HG03097 (cell line): ENCODE data around the gene GRIK5.
"Not testable (repeated sequence)": the region's sequence is repeated elsewhere in the genome, so short reads cannot be mapped to it uniquely, and the experiment has no call there.

Experiments
- ATAC-seq: cut with Tn5 transposase; IDR thresholded peaks from one replicate; pipeline ENCODE4 v1.9.1; 2021; ENCODE audit not compliant: unreplicated experiment, low FRiP score

The GRIK5 gene, protein sequence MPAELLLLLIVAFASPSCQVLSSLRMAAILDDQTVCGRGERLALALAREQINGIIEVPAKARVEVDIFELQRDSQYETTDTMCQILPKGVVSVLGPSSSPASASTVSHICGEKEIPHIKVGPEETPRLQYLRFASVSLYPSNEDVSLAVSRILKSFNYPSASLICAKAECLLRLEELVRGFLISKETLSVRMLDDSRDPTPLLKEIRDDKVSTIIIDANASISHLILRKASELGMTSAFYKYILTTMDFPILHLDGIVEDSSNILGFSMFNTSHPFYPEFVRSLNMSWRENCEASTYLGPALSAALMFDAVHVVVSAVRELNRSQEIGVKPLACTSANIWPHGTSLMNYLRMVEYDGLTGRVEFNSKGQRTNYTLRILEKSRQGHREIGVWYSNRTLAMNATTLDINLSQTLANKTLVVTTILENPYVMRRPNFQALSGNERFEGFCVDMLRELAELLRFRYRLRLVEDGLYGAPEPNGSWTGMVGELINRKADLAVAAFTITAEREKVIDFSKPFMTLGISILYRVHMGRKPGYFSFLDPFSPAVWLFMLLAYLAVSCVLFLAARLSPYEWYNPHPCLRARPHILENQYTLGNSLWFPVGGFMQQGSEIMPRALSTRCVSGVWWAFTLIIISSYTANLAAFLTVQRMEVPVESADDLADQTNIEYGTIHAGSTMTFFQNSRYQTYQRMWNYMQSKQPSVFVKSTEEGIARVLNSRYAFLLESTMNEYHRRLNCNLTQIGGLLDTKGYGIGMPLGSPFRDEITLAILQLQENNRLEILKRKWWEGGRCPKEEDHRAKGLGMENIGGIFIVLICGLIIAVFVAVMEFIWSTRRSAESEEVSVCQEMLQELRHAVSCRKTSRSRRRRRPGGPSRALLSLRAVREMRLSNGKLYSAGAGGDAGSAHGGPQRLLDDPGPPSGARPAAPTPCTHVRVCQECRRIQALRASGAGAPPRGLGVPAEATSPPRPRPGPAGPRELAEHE

DNA sequence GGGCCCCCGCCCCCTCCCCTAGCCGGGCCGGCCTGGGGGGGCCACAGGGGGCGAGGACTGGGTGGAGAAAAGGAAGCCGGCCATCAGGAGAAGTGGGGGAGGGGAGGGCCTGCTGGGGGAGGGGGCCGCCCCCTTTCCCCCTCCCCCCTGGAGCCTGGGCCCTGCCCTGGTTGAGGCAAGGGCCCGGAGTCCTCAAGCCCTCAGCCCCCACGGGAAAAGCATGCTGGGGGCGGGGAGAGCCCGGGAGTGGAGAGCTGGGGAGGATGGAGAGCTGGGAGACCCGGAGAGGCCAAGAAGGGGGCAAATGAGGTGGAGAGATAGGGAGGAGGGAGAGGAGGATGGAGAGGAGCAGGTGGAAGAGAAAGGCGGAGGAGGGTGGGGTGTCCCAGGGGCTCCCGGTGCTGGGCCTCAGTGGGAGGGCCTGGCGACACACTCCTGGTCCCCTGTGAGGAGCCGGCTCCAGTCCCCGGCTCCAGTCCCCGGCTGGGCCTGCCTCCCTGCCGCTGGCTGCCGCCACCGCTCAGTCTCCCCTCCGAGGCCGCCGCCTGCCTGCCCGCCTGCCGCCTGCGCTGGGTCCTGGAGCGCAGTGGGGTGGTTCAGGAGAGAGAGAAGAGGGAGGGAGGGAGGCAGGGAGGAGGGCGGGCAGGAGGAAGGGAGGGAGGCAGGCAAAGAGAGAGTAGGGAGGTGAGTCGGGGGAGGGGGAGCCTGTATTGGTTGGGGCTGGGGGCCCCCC lies at the start of gene GRIK5:
TSS of gene GRIK5 (minus strand) at position 588 of the 733 bp plus-strand sequence. CDS start 4,436 bp downstream, outside the sequence.
- no peak for ATAC-seq

DNA sequence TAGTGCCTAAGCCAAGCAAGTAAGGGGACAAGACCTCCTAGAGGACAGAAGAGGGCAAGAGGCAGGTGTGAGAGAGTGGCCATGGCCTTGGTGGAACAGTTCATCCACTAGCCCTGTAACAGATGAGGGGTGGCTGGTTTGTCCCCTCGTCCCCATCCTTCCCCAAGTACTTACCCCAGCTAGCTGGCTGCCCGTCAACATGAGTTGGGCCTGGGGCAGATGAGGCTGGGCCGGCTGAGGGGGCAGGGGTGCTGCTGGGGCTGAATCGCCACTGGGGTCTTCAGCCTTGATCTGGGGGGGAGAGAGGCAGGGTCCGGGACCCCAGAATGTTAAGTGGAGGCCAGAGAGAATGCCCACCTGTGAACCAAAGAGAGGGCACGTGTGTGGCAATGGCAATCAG lies 47.1 kb upstream of the GRIK5 start:
- ATAC-seq = no peak

DNA sequence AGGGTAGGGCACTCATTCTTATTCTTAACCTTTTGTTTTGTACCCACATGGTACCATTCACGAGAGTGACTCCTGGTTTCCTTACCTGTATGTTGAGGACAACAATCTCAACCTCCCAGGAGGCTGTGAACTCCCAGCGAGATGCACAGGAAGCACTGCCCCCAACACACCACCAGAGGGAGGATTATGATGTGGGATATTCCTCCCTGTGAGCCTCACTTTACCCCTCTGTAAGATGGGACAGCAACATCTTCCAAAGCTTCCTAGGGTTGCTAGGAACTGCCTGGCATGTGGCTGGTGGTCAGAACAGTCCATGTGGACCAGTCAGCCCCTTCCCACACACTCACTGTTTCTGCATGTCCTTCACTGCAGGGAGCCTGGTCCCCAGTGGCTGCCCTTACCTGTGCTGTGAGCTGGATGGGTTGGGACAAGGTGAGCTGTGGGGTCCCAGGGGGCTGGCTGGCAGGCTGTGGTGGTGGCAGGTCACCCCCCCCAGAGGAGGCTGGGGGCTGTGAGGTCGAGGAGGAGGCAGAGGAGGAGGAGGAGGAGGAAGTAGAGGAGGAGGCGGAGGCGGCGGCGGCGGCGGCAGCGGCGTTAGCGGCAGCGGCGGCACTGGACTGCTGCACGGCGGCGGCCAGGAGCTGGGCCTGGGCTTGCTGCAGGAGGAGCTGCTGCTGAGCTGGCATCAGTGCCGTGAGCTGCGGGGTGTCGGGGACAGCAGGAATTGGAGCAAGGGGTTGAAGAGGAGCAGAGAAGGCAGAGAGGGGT lies 46.5 kb upstream of the GRIK5 start:
- ATAC-seq = no peak

DNA sequence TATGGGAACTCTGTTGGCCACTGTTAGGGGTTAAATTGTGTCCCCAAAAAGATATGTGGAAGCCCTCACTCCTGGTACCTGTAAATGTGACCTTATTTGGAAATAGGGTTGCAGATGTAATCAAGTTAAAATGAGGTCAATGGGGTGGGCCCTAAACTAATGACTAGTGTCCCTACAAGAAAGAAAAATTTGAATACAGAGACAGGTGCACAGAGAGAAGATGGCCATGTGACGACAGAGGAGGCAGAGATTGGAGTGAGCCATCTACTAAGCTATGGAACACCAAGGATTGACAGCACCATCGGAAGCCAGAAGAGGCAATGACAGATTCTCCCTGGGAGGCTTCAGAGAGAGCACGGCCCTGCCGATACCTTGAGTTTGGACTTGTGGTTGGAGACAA lies 45.7 kb upstream of the GRIK5 start:
- ATAC-seq = no peak

DNA sequence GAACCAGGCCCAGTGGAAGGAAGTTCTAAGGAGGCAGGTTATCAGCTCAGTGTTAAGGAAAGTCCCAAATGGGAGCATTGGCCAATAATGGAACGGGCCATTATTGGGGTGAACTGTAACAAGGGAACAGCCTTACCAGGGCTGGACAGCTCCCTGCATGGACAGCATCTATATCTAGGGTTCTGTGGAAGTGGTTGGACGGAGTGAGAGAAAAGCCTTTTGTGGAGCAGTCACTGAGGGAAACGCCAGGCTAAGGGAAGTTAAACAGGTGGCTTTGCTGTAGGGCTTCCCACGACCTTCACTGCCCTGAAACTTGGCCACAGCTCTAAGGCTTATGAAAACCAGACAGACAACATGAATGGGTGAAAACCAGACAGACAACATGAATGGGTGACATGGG lies 45.2 kb upstream of the GRIK5 start:
- no peak for ATAC-seq

DNA sequence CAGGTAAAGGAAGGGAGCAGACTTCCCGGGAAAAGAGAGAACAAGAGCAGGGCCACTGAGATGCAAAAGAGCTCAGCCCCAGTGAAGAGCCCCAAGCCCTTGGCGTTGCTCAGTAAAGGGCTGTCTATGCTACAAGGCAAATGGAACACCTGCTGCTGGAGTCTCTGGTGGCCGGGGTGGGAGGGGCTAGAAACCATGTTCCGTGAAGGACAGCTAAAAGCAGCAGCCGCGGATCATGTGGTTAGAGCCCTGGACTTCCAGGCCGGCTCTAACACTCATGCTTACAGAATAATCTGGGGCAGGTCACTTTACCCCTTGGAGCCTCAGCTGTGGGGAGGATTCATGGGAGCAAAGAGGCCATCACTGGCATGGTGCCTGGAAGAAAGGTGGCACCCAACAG lies 44.4 kb upstream of the GRIK5 start:
- no peak for ATAC-seq

DNA sequence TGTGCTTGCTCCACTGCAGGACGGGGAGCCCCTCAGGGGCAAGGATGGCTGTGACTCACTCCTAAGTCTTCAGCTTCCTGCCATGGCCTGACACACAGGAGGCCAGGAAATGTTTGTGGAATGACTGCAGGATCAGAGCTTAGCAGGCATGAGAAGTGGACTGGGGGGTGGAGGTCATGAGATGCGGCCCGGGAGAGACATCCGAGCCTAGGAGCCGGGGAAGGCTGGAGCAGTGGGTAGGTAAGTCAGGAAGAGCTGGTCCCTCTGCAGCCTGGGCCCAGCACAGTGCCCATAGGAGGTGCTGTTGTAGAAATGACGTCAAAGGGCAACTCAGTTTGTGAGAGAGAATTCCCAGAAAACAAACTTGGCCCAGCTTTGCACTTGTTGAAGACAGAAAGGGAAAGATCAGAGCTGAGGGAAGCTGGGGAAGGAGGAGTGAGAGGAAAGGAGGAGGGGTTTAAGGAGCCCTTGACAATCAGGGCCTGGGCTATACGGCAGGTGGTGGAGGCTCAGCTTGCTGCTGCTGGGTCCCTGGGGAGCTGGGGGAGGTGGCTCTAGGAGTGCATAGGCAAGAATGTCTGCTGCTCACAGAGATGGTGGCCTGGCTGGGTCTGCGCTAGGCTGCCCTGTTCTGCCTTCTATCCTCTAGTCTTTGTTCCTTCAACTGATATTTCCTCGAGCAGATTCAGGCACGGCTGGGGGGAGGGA lies 43.8 kb upstream of the GRIK5 start:
- ATAC-seq = no peak

DNA sequence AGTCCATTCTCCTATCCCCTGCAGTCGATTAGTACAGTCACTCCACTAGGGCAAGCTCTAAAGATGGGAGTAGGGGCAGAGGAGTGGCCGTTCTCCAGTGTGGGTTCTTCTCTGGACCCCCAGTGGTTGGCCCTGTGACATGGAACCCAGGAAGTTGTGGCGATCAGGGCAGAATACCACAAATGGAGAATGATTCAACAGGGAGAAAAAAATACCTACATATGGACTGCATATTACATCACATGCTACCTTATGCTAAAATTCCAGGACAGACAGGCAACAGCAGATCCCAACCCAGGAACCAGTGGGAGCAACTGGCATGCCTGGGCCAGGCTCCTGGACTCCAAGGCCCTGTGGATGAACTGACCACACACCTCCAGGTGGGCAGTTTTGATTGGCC lies 41.8 kb upstream of the GRIK5 start:
- no peak for ATAC-seq

DNA sequence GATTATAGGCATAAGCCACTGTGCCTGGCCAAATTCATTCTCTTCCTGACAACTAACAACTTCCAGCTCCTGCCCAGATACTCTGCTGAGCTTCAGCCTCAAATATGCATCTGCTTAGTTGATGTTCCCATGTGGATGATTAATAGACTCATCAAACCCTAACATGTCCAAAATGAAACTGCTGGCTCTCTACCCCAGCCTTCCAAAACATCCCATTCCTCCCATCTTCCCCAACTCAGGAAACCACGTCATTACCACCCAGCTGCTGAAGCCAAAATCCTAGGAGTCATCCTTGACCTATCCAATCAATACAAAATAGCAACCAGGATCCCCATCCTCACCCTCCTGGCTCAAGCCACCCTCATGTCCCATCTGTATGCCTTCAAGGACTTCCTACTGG lies 41.4 kb upstream of the GRIK5 start:
- no peak for ATAC-seq

DNA sequence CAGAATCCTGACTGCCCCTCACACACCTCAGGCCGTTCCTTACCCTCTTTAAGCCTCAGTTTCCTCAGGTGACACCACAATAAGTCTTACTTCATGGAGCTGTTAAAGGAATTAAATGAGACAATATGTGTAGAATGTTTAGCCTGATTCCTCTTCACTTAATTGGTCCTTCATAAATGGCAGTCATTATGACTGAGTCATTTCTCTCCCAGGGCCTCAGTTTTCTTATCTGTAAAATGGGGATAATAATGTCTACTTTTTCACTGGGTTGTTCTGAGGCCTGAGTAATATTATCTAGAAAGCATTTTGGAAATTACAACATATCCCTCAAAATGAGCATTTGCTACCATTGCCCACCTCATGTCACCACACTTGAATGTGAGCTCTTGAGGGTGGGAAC lies 40.7 kb upstream of the GRIK5 start:
- ATAC-seq = no peak

DNA sequence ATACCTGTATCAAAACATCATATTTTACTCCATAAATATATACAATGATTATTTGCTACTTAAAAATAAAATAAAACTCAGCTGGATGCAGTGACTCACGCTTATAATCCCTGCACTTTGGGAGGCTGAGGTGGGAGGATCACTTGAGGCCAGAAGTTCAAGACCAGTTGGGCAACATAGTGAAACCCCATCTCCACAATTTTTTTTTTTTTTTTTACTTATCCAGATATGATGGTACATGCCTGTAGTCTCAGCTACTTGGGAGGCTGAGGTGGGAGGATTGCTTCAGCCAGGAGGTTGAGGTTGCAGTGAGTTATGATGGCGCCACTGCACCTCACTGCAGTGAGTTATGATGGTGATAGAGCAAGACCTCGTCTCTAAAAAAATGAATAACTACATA lies 39.9 kb upstream of the GRIK5 start:
- no peak for ATAC-seq

DNA sequence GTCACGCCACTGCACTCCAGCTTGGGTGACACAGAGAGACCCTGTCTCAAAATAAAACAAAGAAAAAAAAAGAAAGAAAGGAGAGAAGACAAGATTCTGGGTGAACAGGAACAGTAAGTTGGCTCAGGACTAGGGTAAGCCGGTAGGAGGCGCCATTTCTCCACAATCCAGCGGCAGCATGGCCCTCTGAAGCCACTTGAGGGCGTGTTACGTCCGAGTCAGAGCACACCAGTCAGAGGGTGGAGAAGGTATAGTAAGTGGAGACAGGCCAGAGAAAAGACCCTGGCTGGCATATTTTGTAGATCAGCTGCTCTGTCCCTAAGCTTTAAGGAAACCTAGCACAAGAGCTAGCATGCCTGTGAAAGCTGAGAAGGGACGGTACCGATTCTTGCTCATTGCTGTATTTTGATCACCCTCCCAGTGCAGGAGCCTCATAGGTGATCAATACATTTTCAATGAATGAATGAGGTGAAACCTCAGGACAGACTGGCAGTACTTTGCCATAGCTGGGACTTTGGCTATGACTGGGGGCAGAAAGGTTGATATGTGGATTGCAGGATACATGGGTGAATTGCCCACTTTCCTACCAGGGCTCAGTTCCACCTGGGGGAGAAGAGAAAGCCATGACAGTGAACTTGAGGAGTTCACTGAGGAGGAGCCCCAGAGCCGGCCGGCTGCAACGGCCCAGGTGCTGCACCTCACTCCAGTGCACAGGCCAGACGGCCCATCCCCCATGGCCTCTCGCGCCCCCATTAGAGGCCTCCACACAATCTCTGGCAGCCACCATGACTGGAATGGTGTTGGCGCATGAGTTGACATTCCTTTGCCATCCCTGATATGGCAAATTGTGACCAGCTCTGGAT lies 38.8 kb upstream of the GRIK5 start:
- ATAC-seq = no peak

DNA sequence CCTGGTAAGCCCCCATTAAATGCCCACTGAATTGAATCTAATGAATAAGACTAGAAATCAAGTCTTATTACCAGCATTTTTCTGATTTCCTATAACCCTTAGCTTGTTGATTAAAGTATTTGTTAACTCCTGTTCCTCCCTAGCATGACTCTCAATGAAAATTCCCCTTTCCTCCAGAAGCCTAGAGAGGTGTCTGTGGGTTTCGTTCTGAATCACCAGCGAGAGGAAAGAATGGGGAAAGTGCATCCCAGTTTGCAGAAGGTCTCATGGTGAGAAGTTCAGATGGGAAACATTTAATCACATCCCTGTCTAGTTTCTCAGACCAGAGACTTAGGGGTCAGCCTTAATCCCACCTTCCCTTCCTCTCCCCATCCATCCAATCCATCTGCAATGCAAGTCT lies 35.4 kb upstream of the GRIK5 start:
- ATAC-seq = no peak

DNA sequence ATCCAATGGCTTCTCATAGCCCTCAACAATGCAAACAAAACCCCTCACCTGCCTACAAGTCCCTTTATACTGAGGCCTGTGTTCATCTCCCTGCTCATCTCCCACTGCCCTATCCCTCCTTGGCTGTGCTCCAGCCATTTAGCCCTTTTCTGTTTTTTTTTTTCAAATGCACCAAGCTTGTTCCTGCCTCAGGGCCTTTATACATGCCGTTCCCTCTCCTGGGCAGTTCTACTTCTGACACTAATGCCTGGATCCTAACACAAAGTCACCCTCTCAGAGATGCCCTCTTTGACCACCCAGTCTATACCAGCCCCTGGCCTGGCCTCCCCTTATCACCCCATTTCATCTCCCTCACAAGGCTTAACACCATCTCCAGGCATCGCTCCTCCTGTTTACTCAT lies 32.9 kb upstream of the GRIK5 start:
- no peak for ATAC-seq

DNA sequence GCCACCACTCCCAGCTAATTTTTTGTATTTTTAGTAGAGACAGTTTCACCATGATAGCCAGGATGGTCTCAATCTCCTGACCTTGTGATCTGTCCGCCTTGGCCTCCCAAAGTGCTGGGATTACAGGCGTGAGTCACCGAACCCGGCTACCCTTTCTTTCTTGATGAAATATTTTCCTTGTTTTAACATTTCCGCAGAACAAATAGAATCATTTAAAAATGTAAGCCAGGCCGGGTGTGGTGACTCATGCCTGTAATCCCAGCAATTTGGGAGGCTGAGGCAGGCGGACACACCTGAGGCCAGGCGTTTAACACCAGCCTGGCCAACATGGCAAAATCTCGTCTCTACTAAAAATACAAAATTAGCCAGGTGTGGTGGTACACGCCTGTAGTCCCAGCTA lies 30.2 kb upstream of the GRIK5 start:
- ATAC-seq = not testable (repeated sequence)

DNA sequence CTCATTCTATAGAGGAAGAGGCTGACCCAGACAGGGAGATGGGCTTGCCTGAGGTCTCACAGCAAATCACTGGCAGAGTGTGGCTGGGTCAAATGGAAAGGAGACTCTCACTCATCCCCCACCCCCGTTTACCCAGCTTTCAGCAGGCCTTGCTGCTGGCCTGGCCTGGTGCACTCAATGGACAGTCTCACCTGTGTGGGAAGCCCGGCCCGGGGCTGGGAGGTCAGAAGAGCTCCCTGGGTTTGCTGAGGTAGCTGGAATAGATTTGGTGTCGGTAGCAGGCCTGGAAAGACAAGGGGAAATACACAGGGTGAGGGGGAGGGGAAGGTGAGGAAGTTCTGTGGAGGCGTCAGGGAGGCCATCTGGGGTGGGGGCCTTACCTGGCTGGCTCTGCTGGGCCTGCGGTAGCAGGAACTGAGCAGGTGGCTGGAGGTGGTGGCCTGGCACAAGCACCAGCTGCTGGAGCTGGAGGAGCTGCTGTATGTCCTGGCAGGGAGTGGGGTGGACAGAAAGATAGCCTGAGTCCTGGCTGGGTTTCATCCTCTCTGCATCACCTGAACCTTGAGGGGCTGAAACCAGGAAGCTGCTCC lies 29.4 kb upstream of the GRIK5 start:
- no peak for ATAC-seq

DNA sequence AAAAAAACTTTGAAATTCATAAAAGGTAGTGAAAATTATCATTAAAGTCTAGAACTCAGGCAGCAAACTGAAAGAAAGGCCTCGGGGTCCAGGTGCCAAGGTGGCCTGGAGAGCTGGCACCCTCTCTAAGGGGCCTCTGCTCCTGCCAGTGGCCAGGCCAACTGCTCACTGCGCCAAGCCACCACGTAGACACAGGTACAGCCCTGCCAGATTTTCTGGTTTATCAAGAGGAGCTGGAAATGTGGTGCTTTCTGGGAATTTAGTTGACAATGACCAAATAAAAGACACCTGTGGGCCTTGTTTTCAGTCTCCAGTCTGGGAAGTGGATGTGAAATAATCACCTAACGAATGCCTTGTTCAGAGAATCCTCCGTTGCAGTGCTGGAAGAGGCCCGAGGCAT lies 28.8 kb upstream of the GRIK5 start:
- no peak for ATAC-seq

DNA sequence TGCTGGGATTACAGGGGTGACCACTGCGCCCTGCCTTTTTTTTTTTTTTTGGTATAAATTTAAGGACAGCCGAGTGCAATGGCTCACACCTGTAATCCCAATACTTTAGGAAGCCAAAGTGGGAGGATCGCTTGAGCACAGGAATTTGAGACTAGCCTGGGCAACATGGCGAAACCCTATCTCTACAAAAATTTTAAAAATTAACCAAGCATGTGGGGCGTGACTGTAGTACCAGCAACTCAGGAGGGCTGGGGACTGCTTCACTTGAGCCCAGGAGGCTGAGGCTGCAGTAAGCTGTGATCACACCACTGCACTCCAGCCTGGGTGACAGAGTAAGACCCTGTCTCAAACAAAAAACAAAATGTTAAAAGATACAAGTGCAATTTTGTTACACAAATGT lies 27.5 kb upstream of the GRIK5 start:
- no peak for ATAC-seq
